ENCODE data around the gene DOC2B. TPM values are rescaled to one million over a fixed set of nuclear protein-coding genes. Genes with fewer than 3 reads are reported as not detected.

DOC2B gene
- polyA plus RNA-seq, 3 donors: 0.02 to 0.19 TPM; not detected in 1

DNA sequence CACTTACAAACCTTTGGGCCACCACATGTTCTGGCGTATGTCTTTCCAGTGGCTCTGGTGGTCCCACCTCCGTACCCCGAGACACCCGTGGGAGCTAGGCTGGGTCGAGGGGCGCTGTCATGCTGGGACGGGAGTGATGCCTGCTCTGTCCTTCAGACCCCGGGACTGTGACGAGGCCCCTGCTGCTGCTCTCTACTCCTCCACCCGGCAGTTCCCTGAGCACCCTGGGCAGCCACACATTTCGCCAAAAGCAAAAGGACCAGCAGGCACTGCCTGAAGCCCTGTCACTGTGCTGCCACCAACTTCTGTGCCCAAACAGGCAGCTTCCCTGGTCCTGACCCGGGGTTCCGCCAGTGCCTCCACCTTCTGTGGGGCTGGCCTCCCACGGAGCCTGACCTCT is 15.5 kb downstream of the DOC2B start:
- Histone ChIP-seq H3K27me3 (ENCODE audit: control insufficient read depth in 2 of 2, insufficient read depth in 2 of 2, low read length in 2 of 2) (no peaks in the 10 kb centered on the region), H3K9ac (ENCODE audit: insufficient read depth, low read length, poor library complexity, severe bottlenecking) (no peak overlapping the region), H3K4me2 (replicated peaks; ENCODE audit: extremely low read depth, low read length, poor library complexity, severe bottlenecking) (no peak overlapping the region), H3K4me1 (ENCODE audit: control insufficient read depth in 1 of 2, insufficient read depth in 2 of 2, low read length in 2 of 2) (no peaks in the 10 kb centered on the region), H3K4me3 (replicated peaks in 1 of 3; ENCODE audit: low read depth in 2 of 3, low read length in 3 of 3) (no peak overlapping the region), H3K27ac (ENCODE audit: low read depth in 1 of 2, low read length in 2 of 2) (no peak overlapping the region), H2AFZ (ENCODE audit: insufficient read depth, low read depth, low read length, poor library complexity, severe bottlenecking) (no peak overlapping the region), H4K20me1 (ENCODE audit: insufficient read depth, low read length) (no peaks in the 10 kb centered on the region), H3K9me3 (replicated peaks in 1 of 2; ENCODE audit: control insufficient read depth in 1 of 2, insufficient read depth in 1 of 2, low read length in 2 of 2) (no peaks in the 10 kb centered on the region), H3K79me2 (ENCODE audit: insufficient read depth, low read length) (no peaks in the 10 kb centered on the region), H3K36me3 (replicated peaks in 1 of 2; ENCODE audit: control insufficient read depth in 1 of 2, insufficient read depth in 2 of 2, low read length in 2 of 2) (no peaks in the 10 kb centered on the region)
- H3K9me3 Mint-ChIP-seq: no peaks in the 10 kb centered on the region
- no peak for DNase-seq
- H3K4me3 Mint-ChIP-seq: no peak overlapping the region
- 97% methylated on average over 14 of the region's 14 CpGs for WGBS (ENCODE audit: insufficient coverage)
- H3K27ac Mint-ChIP-seq: no peak overlapping the region
- peaks cover 1 to 6% (median 4%) of the 10 kb centered on the region in 3 donors for H3K27me3 Mint-ChIP-seq (ENCODE audit: low read depth in 3 of 3)
- TF ChIP-seq, protein P1, sequence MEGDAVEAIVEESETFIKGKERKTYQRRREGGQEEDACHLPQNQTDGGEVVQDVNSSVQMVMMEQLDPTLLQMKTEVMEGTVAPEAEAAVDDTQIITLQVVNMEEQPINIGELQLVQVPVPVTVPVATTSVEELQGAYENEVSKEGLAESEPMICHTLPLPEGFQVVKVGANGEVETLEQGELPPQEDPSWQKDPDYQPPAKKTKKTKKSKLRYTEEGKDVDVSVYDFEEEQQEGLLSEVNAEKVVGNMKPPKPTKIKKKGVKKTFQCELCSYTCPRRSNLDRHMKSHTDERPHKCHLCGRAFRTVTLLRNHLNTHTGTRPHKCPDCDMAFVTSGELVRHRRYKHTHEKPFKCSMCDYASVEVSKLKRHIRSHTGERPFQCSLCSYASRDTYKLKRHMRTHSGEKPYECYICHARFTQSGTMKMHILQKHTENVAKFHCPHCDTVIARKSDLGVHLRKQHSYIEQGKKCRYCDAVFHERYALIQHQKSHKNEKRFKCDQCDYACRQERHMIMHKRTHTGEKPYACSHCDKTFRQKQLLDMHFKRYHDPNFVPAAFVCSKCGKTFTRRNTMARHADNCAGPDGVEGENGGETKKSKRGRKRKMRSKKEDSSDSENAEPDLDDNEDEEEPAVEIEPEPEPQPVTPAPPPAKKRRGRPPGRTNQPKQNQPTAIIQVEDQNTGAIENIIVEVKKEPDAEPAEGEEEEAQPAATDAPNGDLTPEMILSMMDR (IDR thresholded peaks at IDR 0.05): no peak
- no peaks in the 10 kb centered on the region for H3K36me3 Mint-ChIP-seq
- peaks cover 2% of the 10 kb centered on the region for H3K4me1 Mint-ChIP-seq
- intact Hi-C loops (cut with micrococcal nuclease): no loop called here

DNA sequence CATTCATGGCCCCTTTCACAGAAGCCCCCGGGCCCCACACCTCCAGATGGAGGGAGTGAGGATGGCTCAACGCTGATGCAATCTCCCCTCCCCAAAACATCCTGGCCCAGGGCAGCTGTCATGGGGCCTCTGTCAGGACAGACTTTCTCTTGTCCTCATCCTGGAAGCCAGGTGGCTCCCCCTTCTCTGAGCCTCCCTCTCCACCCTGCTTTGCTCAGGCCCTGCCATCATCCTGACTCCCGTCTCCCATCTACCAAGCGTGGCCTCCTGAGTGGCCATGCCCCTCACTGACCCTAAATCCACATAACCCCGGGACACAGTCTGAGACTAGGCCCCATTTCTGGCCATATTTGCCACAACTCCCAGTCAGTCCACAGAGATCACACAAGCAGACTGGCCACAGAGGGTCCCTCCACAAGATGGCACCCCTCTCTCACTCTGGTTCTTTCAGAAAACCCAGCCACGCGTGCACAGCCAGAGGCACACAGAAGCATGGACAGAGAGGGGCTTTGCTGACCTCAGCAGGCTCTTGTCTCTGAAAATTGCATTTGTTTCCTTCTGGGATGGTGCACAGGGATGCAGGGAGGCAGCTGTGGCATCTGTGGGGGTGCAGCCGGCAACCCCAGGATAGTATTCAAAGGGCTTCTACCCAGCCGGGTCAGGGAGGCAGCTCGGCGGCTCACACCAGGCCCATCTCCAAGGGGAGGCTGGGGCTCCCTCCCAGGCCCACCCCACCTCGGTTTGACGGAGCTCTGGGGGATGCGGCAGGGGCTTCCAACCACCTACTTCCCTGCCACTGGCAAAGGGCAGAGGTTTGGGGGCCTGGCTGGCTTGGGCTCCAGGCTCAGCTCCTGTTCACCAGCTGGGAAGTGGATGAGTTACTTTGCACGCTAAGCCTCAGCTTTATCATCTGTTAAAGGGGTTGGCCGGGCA is 16.9 kb downstream of the DOC2B start:
- Histone ChIP-seq H3K4me1 (ENCODE audit: control insufficient read depth in 1 of 2, insufficient read depth in 2 of 2, low read length in 2 of 2) (no peaks in the 10 kb centered on the region), H3K4me3 (replicated peaks in 1 of 3; ENCODE audit: low read depth in 2 of 3, low read length in 3 of 3) (no peak overlapping the region), H3K9me3 (replicated peaks in 1 of 2; ENCODE audit: control insufficient read depth in 1 of 2, insufficient read depth in 1 of 2, low read length in 2 of 2) (no peaks in the 10 kb centered on the region), H4K20me1 (ENCODE audit: insufficient read depth, low read length) (no peaks in the 10 kb centered on the region), H3K36me3 (replicated peaks in 1 of 2; ENCODE audit: control insufficient read depth in 1 of 2, insufficient read depth in 2 of 2, low read length in 2 of 2) (no peaks in the 10 kb centered on the region), H3K4me2 (replicated peaks; ENCODE audit: extremely low read depth, low read length, poor library complexity, severe bottlenecking) (no peak overlapping the region), H3K9ac (ENCODE audit: insufficient read depth, low read length, poor library complexity, severe bottlenecking) (no peak overlapping the region), H3K79me2 (ENCODE audit: insufficient read depth, low read length) (no peaks in the 10 kb centered on the region), H3K27me3 (ENCODE audit: control insufficient read depth in 2 of 2, insufficient read depth in 2 of 2, low read length in 2 of 2) (no peaks in the 10 kb centered on the region), H3K27ac (ENCODE audit: low read depth in 1 of 2, low read length in 2 of 2) (no peak overlapping the region), H2AFZ (ENCODE audit: insufficient read depth, low read depth, low read length, poor library complexity, severe bottlenecking) (no peak overlapping the region)
- peaks cover 0 to 4% (median 4%) of the 10 kb centered on the region in 3 donors for H3K27me3 Mint-ChIP-seq (ENCODE audit: low read depth in 3 of 3)
- TF ChIP-seq, protein P1 (IDR thresholded peaks at IDR 0.05): peak; percentile 18
- intact Hi-C loops (cut with micrococcal nuclease): no loop called here
- WGBS (ENCODE audit: insufficient coverage): 89% methylated on average over 11 of the region's 16 CpGs
- H3K36me3 Mint-ChIP-seq: no peaks in the 10 kb centered on the region
- H3K27ac Mint-ChIP-seq: peak overlapping the region in 1 of 7 donors; percentile 17
- no peak overlapping the region for H3K4me3 Mint-ChIP-seq
- H3K9me3 Mint-ChIP-seq: peaks cover 0 to 2% (median 0%) of the 10 kb centered on the region in 7 donors
- DNase-seq: peak in 2 of 3 donors; percentile 15 to 41
- peaks cover 2% of the 10 kb centered on the region for H3K4me1 Mint-ChIP-seq
